PFSK-1 (cell line): ENCODE measurements around the gene PPFIA1.

Source experiments
- POLR2AphosphoS5 ChIP-seq: IDR thresholded peaks from 2 replicates; pipeline ENCODE4 v1.6.1; 2012; ENCODE audit warnings: low read depth, mild to moderate bottlenecking, control low read depth, low read length, moderate library complexity
- REST ChIP-seq, 2 experiments: IDR thresholded peaks; 2 replicates each; pipeline versions ENCODE4 v1.6.1 to v1.8.0; 2011 to 2012; ENCODE audit warnings: low read depth in 2 of 2, low read length in 2 of 2, control low read depth in 1 of 2, inconsistent platforms in 1 of 2, mild to moderate bottlenecking in 1 of 2, moderate library complexity in 1 of 2; ENCODE audit not compliant: insufficient read depth in 1 of 2
- SIN3A ChIP-seq: IDR thresholded peaks from 2 replicates; pipeline ENCODE4 v1.6.1; 2012; ENCODE audit warnings: mild to moderate bottlenecking, low read length, moderate library complexity, borderline replicate concordance; ENCODE audit not compliant: insufficient read depth

DNA sequence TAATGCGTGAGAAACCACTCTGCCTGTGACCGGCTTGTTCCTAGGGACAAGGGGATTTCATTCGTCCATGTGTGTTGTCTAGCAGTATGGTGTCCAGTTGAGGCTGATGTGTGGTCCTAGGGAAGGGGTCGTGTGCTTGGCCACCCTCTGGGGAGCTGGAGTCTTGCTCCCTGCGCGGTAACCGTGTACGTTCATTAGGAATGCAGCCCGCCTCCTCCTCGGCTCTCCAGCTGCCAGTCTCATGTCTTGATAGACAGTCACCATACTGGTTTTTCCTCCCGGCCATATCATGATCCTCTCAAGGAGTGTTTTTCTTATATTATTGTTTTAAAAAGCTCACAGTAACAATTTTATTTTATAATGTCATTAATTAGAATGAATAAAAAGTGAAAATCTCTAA lies 133.8 kb downstream of the PPFIA1 start:
- TF ChIP-seq REST (IDR thresholded peaks at IDR 0.05; ENCODE audit: insufficient read depth in 1 of 2, low read depth in 2 of 2, low read length in 2 of 2) (no peak), SIN3A (no peak), POLR2AphosphoS5 (no peak)
